Measurements from ENCODE around the gene CRK.
"Not testable (repeated sequence)": the region's sequence is repeated elsewhere in the genome, so short reads cannot be mapped to it uniquely, and the experiment has no call there.

The CRK gene

DNA sequence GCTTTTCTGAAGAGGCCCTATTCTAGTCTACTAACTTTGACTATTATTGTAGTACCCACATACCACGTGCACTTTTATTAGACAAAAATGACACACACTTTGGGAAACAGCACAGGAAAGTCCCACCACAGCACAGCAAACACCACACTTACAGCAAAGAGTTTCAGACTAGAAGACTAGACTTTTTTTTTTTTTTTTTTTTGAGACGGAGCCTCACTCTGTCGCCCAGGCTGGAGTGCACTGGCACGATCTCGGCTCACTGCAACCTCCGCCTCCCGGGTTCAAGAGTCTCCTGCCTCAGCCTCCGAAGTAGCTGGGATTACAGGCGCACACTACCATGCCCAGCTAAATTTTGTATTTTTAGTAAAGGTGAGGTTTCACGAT is 76.1 kb downstream of the CRK start:
- DNase-seq: no peak

DNA sequence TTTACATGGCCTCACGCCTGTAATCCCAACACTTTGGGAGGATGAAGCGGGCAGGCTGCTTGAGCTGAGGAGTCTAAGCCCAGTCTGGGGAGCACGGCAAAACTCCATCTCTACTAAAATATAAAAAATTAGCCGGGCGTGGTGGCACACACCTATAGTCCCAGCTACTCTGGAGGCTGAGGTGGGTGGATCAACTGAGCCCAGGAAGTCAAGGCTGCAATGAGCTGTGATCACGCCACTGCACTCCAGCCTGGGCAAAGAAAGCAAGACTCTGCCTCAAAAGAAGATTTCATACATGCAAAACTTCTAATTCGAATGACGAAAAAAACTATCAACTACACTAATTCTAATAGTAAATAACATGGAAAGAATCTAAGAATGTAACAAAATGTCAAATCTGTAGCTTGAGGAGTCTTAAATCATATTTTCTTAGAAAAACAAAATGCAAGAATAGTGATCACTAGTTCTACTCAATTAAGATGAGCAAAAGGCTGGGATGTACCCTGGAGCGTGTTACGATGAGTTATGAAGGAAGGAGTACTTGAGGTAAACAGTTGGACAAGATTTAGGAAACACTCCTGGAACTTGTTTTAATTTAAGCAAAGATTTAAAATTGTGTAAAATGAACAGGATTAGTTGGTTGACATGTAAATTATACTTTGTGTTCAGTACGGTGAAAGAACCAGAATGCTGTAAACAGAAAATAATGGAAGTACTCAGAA is 76.7 kb downstream of the CRK start:
- no peak for DNase-seq

DNA sequence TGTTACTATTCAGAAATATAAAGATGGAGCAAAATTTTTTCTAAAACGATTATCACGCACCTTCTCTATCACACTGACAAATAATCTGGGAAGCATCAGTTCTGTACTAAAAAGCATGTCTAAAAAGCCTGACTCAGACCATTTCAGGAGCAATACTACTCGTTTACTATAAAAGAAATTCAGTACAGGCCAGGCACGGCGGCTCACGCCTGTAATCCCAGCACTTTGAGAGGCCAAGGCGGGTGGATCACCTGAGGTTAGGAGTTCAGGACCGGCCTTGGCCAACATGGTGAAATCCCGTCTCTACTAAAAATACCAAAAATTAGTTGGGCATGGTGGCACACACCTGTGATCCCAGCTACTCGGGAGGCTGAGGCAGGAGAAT is 77.6 kb downstream of the CRK start:
- DNase-seq: not testable (repeated sequence)

DNA sequence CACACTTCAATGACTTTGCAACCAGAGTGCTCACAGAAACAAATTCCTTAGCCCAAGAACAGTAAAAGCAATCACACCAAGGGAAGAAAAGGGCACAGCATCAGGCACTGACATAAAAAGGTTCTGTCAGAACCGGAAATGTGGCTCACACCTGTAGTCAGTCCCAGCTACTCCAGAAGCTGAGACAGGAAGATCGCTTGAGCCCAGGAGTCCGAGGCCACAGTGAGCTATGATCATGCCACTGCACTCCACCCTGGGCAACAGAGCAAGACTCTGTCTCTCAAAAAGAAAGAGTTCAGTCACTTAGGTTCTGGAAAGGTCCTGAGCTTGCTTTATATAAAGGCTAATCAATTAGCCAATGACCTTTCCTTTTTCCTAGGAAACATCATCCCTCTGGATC is 78.7 kb downstream of the CRK start:
- no peak for DNase-seq

DNA sequence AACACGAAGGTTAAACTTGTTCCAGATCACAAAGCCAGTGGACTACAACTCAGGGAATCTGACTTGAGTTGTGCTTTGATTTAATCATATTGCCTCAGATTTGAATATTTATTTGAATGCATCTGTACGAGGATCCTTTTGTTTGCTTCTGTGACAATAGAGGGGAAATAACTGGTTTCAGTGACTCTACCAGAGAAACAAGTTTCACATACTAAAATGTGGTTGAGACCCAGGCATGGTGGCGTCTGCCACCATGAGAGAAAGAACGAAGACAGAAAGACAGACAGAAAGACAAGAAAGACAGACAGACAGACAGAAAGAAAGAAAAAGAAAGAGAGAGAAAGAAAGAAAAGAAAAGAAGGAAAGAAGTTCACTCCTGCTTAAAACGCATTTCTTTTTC is 80.0 kb downstream of the CRK start:
- no peak for DNase-seq

DNA sequence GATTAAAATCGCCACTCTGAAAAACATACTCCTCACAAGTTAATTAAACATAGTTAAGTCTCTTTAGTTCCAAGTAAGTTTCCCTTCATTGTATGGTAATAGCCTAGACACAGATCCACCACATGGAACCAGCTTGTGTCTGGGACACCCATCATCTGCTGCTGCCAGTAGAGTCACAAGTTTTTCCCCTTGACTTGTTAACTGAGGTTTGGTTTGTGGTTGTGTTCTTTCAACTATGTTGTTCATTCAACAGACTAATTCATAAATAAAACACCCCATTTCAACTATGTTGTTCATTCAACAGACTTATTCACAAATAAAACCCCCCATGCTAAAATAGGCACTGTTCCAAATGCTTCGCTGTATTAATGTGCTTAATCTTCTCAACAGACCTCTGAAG is 80.4 kb downstream of the CRK start:
- DNase-seq: no peak

DNA sequence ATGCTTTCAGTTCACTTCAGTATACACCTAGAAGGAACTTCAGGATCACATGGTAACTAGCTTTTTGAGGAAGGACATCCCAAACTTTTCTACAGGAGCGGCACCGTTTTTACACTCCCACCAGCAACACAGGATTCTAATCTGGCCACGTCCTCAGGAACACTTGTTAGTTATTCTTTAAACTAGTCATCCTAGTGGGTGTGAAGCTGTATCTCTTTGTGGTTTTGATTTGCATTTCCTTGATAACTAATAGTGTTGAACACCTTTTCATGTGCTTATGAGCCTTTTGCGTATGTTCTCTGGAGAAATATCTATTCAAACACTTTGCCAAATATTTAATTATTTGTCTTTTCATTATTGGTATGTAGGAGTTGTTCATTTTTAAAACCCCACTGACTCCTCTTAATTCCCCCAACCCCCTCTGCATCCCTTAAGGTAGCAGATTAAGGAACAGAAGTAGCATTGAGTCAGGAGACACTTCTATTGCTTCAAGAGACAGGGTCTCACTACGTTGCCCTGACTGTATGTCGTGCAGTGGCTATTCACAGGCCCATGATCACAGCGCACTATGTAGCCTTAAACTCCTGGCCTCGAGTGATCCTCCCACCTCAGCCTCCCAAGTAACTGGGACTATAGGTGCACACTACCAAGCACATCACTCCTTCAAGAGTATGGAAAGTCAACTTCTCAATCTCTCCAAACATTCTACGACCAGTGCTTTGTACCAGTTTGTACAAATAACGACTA is 81.4 kb downstream of the CRK start:
- DNase-seq: no peak

DNA sequence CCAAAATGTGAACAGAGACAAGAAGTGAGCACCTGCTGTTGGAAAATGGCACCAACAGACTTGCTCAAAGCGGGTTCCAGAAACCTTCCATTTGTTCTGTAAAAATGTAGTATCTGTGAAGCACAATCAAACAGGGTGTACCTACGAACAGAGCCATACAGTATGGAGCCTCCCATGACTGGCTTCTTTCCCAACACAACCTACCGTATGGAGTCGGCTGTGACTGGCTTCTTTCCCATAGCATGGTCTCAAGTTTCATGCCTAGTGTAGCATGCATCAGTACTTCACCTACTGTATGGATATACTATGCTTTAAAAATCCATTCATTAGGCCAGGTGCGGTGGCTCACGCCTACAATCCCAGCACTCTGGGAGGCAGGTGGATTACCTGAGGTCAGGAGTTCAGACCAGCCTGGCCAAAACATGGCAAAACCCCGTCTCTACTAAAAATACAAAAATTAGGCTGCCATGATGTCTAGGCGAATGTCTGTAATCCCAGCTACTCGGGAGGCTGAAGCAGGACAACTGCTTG is 82.3 kb downstream of the CRK start:
- DNase-seq: no peak

DNA sequence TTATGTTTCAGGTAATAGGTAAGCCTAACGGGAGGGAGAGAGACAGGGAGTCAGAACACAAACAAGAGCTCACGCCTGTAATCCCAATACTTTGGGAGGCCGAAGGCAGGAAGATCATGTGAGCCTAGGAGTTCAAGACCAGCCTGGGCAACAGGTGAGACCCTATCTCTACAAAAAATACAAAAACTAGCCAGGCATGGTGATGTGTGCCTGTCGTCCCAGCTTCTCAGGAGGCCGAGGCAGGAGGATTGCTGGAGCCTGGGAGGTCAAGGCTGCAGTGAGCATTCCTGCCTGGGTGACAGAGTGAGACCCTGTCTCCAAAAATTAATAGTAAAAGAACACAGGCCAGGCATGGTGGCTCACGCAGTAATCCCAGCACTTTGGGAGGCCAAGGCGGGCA is 83.4 kb downstream of the CRK start:
- DNase-seq: no peak

DNA sequence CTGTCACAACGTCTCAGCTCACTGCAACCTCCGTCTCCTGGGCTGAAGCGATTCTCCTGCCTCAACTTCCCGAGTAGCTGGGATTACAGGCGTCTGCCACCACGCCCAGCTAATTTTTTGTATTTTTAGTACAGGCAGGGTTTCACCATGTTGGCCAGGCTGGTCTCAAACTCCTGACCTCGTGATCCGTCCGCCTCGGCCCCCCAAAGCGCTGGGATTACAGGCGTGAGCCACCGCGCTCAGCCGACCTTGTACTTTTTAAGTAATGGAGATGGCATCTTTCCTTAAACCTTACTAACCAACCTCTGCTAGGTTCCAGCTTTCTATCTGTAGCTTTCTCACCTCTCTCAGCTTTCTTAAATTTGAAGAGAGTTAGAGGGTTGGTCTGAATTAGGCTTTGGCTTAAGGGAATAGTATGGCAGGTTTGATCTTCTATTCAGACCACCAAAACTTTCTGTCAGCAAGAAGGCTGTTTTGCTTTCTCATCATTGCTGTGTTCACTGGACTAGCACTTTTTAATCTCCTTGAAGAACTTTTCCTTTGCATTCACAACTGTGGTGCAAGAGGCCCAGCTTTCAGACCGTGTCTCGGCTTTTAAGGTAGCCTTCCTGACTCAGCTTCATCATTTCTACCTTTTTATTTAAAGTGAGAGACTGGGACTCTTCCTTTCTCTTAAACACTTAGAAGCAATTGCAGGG is 84.0 kb downstream of the CRK start:
- no peak for DNase-seq

All from activated CD4-positive, CD25-positive, alpha-beta regulatory T cell treated with anti-CD3 and anti-CD28 coated beads, Interleukin-2, amount 50 U/mL, for 72 hours (primary cell).